ENCODE data around the gene AUTS2. TPM values are rescaled to one million over a fixed set of nuclear protein-coding genes. Genes with fewer than 3 reads are reported as not detected.
A peak's percentile ranks its signal among the peaks of the same experiment; 100 is the strongest.

The AUTS2 gene
- total RNA-seq, 1 donor from 2014 or later = 80.6 TPM

- H3K4me1 Mint-ChIP-seq (ENCODE audit: unreplicated experiment) = peaks cover 18% of the 10 kb centered on the region
- H3K9me3 Mint-ChIP-seq (ENCODE audit: unreplicated experiment) = peaks cover 4% of the 10 kb centered on the region
- no peak overlapping the region for H3K27ac Mint-ChIP-seq (ENCODE audit: unreplicated experiment)
- H3K27me3 Mint-ChIP-seq (ENCODE audit: unreplicated experiment) = no peaks in the 10 kb centered on the region
- H3K36me3 Mint-ChIP-seq (ENCODE audit: unreplicated experiment) = no peaks in the 10 kb centered on the region
- DNase-seq (ENCODE audit: extremely low spot score, unreplicated experiment) = no peak
- no peak overlapping the region for H3K4me3 Mint-ChIP-seq (ENCODE audit: unreplicated experiment)
- TF ChIP-seq, protein P1, sequence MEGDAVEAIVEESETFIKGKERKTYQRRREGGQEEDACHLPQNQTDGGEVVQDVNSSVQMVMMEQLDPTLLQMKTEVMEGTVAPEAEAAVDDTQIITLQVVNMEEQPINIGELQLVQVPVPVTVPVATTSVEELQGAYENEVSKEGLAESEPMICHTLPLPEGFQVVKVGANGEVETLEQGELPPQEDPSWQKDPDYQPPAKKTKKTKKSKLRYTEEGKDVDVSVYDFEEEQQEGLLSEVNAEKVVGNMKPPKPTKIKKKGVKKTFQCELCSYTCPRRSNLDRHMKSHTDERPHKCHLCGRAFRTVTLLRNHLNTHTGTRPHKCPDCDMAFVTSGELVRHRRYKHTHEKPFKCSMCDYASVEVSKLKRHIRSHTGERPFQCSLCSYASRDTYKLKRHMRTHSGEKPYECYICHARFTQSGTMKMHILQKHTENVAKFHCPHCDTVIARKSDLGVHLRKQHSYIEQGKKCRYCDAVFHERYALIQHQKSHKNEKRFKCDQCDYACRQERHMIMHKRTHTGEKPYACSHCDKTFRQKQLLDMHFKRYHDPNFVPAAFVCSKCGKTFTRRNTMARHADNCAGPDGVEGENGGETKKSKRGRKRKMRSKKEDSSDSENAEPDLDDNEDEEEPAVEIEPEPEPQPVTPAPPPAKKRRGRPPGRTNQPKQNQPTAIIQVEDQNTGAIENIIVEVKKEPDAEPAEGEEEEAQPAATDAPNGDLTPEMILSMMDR (IDR thresholded peaks at IDR 0.05) = no peak
Measured at GRCh38 chr7:70312336-70312735, 714.1 kb downstream of the AUTS2 start.

DNA sequence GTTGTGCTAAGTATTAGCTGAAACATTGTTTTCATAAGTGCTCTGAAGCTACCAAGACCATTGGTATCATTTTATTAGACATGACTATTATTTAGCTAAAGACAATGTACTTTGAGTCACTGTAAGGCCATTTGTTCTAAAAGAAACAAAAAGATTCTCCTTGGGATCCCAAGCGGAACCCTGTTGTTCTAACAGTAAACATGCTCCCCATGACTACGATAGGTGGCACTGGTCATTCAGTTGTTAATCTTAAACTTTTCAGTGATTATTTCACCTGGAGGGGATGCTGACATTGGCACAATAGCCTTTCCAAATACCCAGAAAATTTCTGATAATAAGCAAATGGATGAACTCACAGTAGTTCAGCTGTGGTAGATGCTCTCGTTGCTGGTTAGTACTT, 715.0 kb downstream of the AUTS2 start:
- H3K36me3 Mint-ChIP-seq (ENCODE audit: unreplicated experiment) = no peaks in the 10 kb centered on the region
- H3K4me3 Mint-ChIP-seq (ENCODE audit: unreplicated experiment) = no peak overlapping the region
- TF ChIP-seq, protein P1 (IDR thresholded peaks at IDR 0.05) = no peak
- DNase-seq (ENCODE audit: extremely low spot score, unreplicated experiment) = no peak
- H3K27me3 Mint-ChIP-seq (ENCODE audit: unreplicated experiment) = no peaks in the 10 kb centered on the region
- peaks cover 4% of the 10 kb centered on the region for H3K9me3 Mint-ChIP-seq (ENCODE audit: unreplicated experiment)
- no peak overlapping the region for H3K27ac Mint-ChIP-seq (ENCODE audit: unreplicated experiment)
- peaks cover 23% of the 10 kb centered on the region for H3K4me1 Mint-ChIP-seq (ENCODE audit: unreplicated experiment)

- H3K27ac Mint-ChIP-seq (ENCODE audit: unreplicated experiment) = no peak overlapping the region
- no peaks in the 10 kb centered on the region for H3K36me3 Mint-ChIP-seq (ENCODE audit: unreplicated experiment)
- DNase-seq (ENCODE audit: extremely low spot score, unreplicated experiment) = no peak
- H3K9me3 Mint-ChIP-seq (ENCODE audit: unreplicated experiment) = peaks cover 4% of the 10 kb centered on the region
- TF ChIP-seq, protein P1 (IDR thresholded peaks at IDR 0.05) = no peak
- peaks cover 24% of the 10 kb centered on the region for H3K4me1 Mint-ChIP-seq (ENCODE audit: unreplicated experiment)
- H3K27me3 Mint-ChIP-seq (ENCODE audit: unreplicated experiment) = no peaks in the 10 kb centered on the region
- no peak overlapping the region for H3K4me3 Mint-ChIP-seq (ENCODE audit: unreplicated experiment)
Measured at GRCh38 chr7:70313687-70314086, 715.4 kb downstream of the AUTS2 start.

GRCh38 chr7:70314221-70314620, 715.9 kb downstream of the AUTS2 start:
- DNase-seq (ENCODE audit: extremely low spot score, unreplicated experiment) = no peak
- Mint-ChIP-seq H3K36me3 (ENCODE audit: unreplicated experiment) (no peaks in the 10 kb centered on the region), H3K27ac (ENCODE audit: unreplicated experiment) (no peak overlapping the region), H3K4me3 (ENCODE audit: unreplicated experiment) (no peak overlapping the region), H3K4me1 (ENCODE audit: unreplicated experiment) (peaks cover 25% of the 10 kb centered on the region), H3K9me3 (ENCODE audit: unreplicated experiment) (peaks cover 4% of the 10 kb centered on the region), H3K27me3 (ENCODE audit: unreplicated experiment) (no peaks in the 10 kb centered on the region)
- TF ChIP-seq, protein P1 (IDR thresholded peaks at IDR 0.05) = no peak

GRCh38 chr7:70316745-70317144, 718.5 kb downstream of the AUTS2 start:
- no peaks in the 10 kb centered on the region for H3K36me3 Mint-ChIP-seq (ENCODE audit: unreplicated experiment)
- H3K27me3 Mint-ChIP-seq (ENCODE audit: unreplicated experiment) = no peaks in the 10 kb centered on the region
- no peak overlapping the region for H3K4me3 Mint-ChIP-seq (ENCODE audit: unreplicated experiment)
- H3K9me3 Mint-ChIP-seq (ENCODE audit: unreplicated experiment) = peaks cover 4% of the 10 kb centered on the region
- peaks cover 25% of the 10 kb centered on the region for H3K4me1 Mint-ChIP-seq (ENCODE audit: unreplicated experiment)
- H3K27ac Mint-ChIP-seq (ENCODE audit: unreplicated experiment) = peak overlapping the region; percentile 52
- TF ChIP-seq, protein P1 (IDR thresholded peaks at IDR 0.05) = no peak
- DNase-seq (ENCODE audit: extremely low spot score, unreplicated experiment) = no peak
